SK-N-SH (cell line): Measurements from ENCODE around the gene SNRNP27. TPM values are rescaled to one million over a fixed set of nuclear protein-coding genes. Genes with fewer than 3 reads are reported as not detected.
"Not testable (repeated sequence)": the region's sequence is repeated elsewhere in the genome, so short reads cannot be mapped to it uniquely, and the experiment has no call there.

Experiments
- CTCF ChIA-PET: fragments of 300-600, 350-600 bp; formaldehyde crosslinking; extraction: SDS; loops from one replicate; lab custom pipeline; 2021; lab: Yijun Ruan, JAX
- POLR2A ChIA-PET: fragments of 350-600 bp; sonication (Branson Sonifier 250); formaldehyde crosslinking; extraction: SDS; loops from one replicate; lab custom pipeline; 2020; ENCODE audit warnings: antibody characterized with exemption, inconsistent platforms; lab: Yijun Ruan, JAX
- DNase-seq: peaks from one replicate; pipeline ENCODE4 v3.0.0; 2012
- H2AFZ ChIP-seq: fragments of 200-600 bp; sonication (generic); 2 replicates; pipeline ENCODE4 v1.8.1; 2016; ENCODE audit warnings: antibody characterized with exemption, mild to moderate bottlenecking, low read depth
- H3F3A ChIP-seq: fragments of 200-600 bp; sonication (generic); replicated peaks from 2 replicates; pipeline ENCODE3; 2016; ENCODE audit warnings: antibody characterized with exemption, mild to moderate bottlenecking; ENCODE audit not compliant: insufficient read depth
- H3K27ac ChIP-seq, 2 experiments: fragments of 200-500 bp in 1 of 2; fragments of 200-600 bp in 1 of 2; sonication (Bioruptor generic) in 1 of 2; sonication (generic), shearing (Covaris generic) in 1 of 2; 2 replicates each; pipeline versions ENCODE4 v1.5.1 to v1.6.1; 2014 to 2016; ENCODE audit warnings: low read depth in 2 of 2, inconsistent platforms in 1 of 2, low read length in 1 of 2, mild to moderate bottlenecking in 1 of 2, mixed read lengths in 1 of 2
- H3K27me3 ChIP-seq: fragments of 200-600 bp; sonication (generic), shearing (Covaris generic); 2 replicates; pipeline ENCODE4 v1.6.1; 2016; ENCODE audit warnings: mixed run types; ENCODE audit not compliant: insufficient read depth
- H3K36me3 ChIP-seq, 2 experiments: fragments of 200-500 bp in 1 of 2; fragments of 200-600 bp in 1 of 2; sonication (Bioruptor generic) in 1 of 2; sonication (generic) in 1 of 2; replicated peaks in 1 of 2; 2 replicates each; pipeline versions ENCODE3 to v1.5.1; 2014 to 2016; ENCODE audit warnings: low read length in 1 of 2, mild to moderate bottlenecking in 1 of 2; ENCODE audit not compliant: insufficient read depth in 2 of 2, control insufficient read depth in 1 of 2
- H3K4me1 ChIP-seq, 2 experiments: fragments of 200-500 bp in 1 of 2; fragments of 200-600 bp in 1 of 2; sonication (Bioruptor generic) in 1 of 2; sonication (generic), shearing (Covaris generic) in 1 of 2; 2 replicates each; pipeline versions ENCODE4 v1.5.1 to v1.6.1; 2014 to 2016; ENCODE audit warnings: low read depth in 1 of 2, low read length in 1 of 2, mixed run types in 1 of 2; ENCODE audit not compliant: insufficient read depth in 2 of 2, control insufficient read depth in 1 of 2
- H3K4me2 ChIP-seq: fragments of 200-600 bp; sonication (generic), shearing (Covaris generic); 2 replicates; pipeline ENCODE4 v1.6.1; 2017; ENCODE audit warnings: mixed run types
- H3K4me3 ChIP-seq, 2 experiments: fragments of 200-500 bp in 1 of 2; fragments of 200-600 bp in 1 of 2; sonication (Bioruptor generic) in 1 of 2; sonication (generic), shearing (Covaris generic) in 1 of 2; 2 replicates each; pipeline versions ENCODE4 v1.5.1 to v1.8.1; 2014 to 2016; ENCODE audit warnings: low read depth in 2 of 2, inconsistent platforms in 1 of 2, low read length in 1 of 2, mild to moderate bottlenecking in 1 of 2, mixed read lengths in 1 of 2, moderate library complexity in 1 of 2
- H3K79me2 ChIP-seq: fragments of 200-600 bp; sonication (generic); 2 replicates; pipeline ENCODE4 v1.8.1; 2017; ENCODE audit warnings: mild to moderate bottlenecking; ENCODE audit not compliant: insufficient read depth
- H3K9ac ChIP-seq: fragments of 200-600 bp; sonication (generic); 2 replicates; pipeline ENCODE4 v1.6.1; 2017; ENCODE audit warnings: mixed run types
- H3K9me2 ChIP-seq: fragments of 200-600 bp; sonication (generic); 2 replicates; pipeline ENCODE4 v1.6.1; 2017; ENCODE audit warnings: mixed run types
- H3K9me3 ChIP-seq: fragments of 200-600 bp; sonication (generic); 2 replicates; pipeline ENCODE4 v1.6.1; 2017; ENCODE audit warnings: mixed run types, mild to moderate bottlenecking, moderate library complexity
- H4K20me1 ChIP-seq: fragments of 200-600 bp; sonication (generic); 2 replicates; pipeline ENCODE4 v1.6.1; 2017; ENCODE audit warnings: mild to moderate bottlenecking, mixed run types; ENCODE audit not compliant: insufficient read depth
- CTCF ChIP-seq: fragments of 200-600 bp; sonication (generic); IDR thresholded peaks from 2 replicates; pipeline ENCODE4 v1.6.1; 2017; ENCODE audit warnings: antibody characterized with exemption, mild to moderate bottlenecking, moderate library complexity
- EZH2phosphoT487 ChIP-seq: fragments of 200-600 bp; sonication (generic); IDR thresholded peaks from 2 replicates; pipeline ENCODE4 v1.6.1; 2017; ENCODE audit warnings: low read depth, mixed run types, mild to moderate bottlenecking, antibody characterized with exemption, moderate library complexity, borderline replicate concordance
- FOSL2 ChIP-seq: IDR thresholded peaks from 2 replicates; pipeline ENCODE4 v1.4.0; 2012; ENCODE audit warnings: low read depth, mild to moderate bottlenecking, moderate library complexity, borderline replicate concordance
- FOXJ3 ChIP-seq: sonication (generic); formaldehyde crosslinking; IDR thresholded peaks from 2 replicates; pipeline ENCODE4 v1.5.1; 2020; ENCODE audit warnings: mild to moderate bottlenecking, missing genetic modification reagents
- GABPA ChIP-seq: IDR thresholded peaks from 2 replicates; pipeline ENCODE4 v1.4.0; 2012; ENCODE audit warnings: low read depth, mild to moderate bottlenecking
- GATA2 ChIP-seq: sonication (generic); formaldehyde crosslinking; IDR thresholded peaks from 2 replicates; pipeline ENCODE4 v1.5.0; 2020; ENCODE audit warnings: mild to moderate bottlenecking, missing genetic modification reagents
- IRF3 ChIP-seq: fragments of 150-350 bp; IDR thresholded peaks from 2 replicates; pipeline ENCODE4 v1.6.1; 2016; ENCODE audit warnings: mild to moderate bottlenecking, low read depth, low read length
- JUND ChIP-seq: IDR thresholded peaks from 2 replicates; pipeline ENCODE4 v1.4.0; 2012
- MAX ChIP-seq: IDR thresholded peaks from 2 replicates; pipeline ENCODE4 v1.4.0; 2012; ENCODE audit warnings: low read depth
- NFIC ChIP-seq: IDR thresholded peaks from 2 replicates; pipeline ENCODE4 v1.4.0; 2012; ENCODE audit warnings: borderline replicate concordance
- NRF1 ChIP-seq: IDR thresholded peaks from 2 replicates; pipeline ENCODE4 v1.6.1; 2012; ENCODE audit warnings: low read depth, mild to moderate bottlenecking, low read length
- RAD21 ChIP-seq: IDR thresholded peaks from 2 replicates; pipeline ENCODE4 v1.6.1; 2012; ENCODE audit warnings: mild to moderate bottlenecking, low read length
- RCOR1 ChIP-seq: fragments of 150-350 bp; IDR thresholded peaks from 2 replicates; pipeline ENCODE4 v1.6.1; 2017; ENCODE audit warnings: antibody characterized with exemption, low read length
- REST ChIP-seq: IDR thresholded peaks from 2 replicates; pipeline ENCODE4 v1.6.1; 2012; ENCODE audit warnings: mild to moderate bottlenecking, low read depth, low read length, moderate library complexity
- RXRA ChIP-seq: IDR thresholded peaks from 2 replicates; pipeline ENCODE4 v1.4.0; 2012; ENCODE audit warnings: low read depth, mild to moderate bottlenecking, borderline replicate concordance
- SIN3A ChIP-seq: IDR thresholded peaks from 2 replicates; pipeline ENCODE4 v1.6.1; 2012; ENCODE audit warnings: low read depth, mild to moderate bottlenecking, low read length, moderate library complexity, borderline replicate concordance
- SMC3 ChIP-seq: IDR thresholded peaks from 2 replicates; pipeline ENCODE4 v1.6.1; 2012; ENCODE audit warnings: low read depth, low read length, improper control_type of control experiment
- TAF1 ChIP-seq: IDR thresholded peaks from 2 replicates; pipeline ENCODE4 v1.6.1; 2012; ENCODE audit warnings: low read depth, mild to moderate bottlenecking, low read length, moderate library complexity, borderline replicate concordance
- TCF12 ChIP-seq: IDR thresholded peaks from 2 replicates; pipeline ENCODE4 v1.4.0; 2012
- ZBTB33 ChIP-seq: IDR thresholded peaks from 2 replicates; pipeline ENCODE4 v1.4.0; 2012; ENCODE audit warnings: low read depth, borderline replicate concordance
- WGBS: methylation state at CpG from one replicate; pipeline ENCODE4 v1.1.6; 2017; ENCODE audit warnings: low lambda C conversion rate; 5-methylcytosine and 5-hydroxymethylcytosine counted together
- polyA plus RNA-seq, 3 experiments: library from polyadenylated mRNA; depleted of rRNA; stranded (reverse); fragments of >200 nt; gene quantifications; 2 replicates each; pipeline ENCODE4 v1.2.3, GENCODE V29; 2012

Gene SNRNP27
- polyA plus RNA-seq, 1 of the 3 experiments (the other 2 are of a cell fraction): 68.4 TPM

- H3K9me2 ChIP-seq: no peaks in the 10 kb centered on the region
- H2AFZ ChIP-seq: no peak overlapping the region
- 87% methylated on average over 5 of the region's 5 CpGs for WGBS
- peaks cover 0 to 8% of the 10 kb centered on the region in 2 experiments; a peak in 1 of 4 replicates for H3K4me1 ChIP-seq
- no peaks in the 10 kb centered on the region for H3K9me3 ChIP-seq
- ChIA-PET POLR2A (no interaction called here), CTCF (no interaction called here)
- H3K27ac ChIP-seq: no peak overlapping the region
- no peaks in the 10 kb centered on the region for H3K79me2 ChIP-seq
- H3K4me2 ChIP-seq: no peak overlapping the region
- no peak for DNase-seq
- H3K4me3 ChIP-seq: no peak overlapping the region
- H3K27me3 ChIP-seq: no peaks in the 10 kb centered on the region; the same call in 1 of the 2 replicates
- TF ChIP-seq IRF3 (no peak), RCOR1 (no peak), EZH2phosphoT487 (no peak), GABPA (no peak), RXRA (no peak), FOSL2 (no peak), MAX (no peak), TCF12 (no peak), NRF1 (no peak), GATA2 (CRISPR knock-in tag) (no peak), RAD21 (no peak), TAF1 (no peak), SIN3A (no peak), JUND (no peak), ZBTB33 (no peak), REST (no peak), SMC3 (no peak), NFIC (no peak), CTCF (no peak), FOXJ3 (no peak)
- no peaks in the 10 kb centered on the region for H3K36me3 ChIP-seq
- no peaks in the 10 kb centered on the region for H4K20me1 ChIP-seq
- no peaks in the 10 kb centered on the region for H3F3A ChIP-seq
- H3K9ac ChIP-seq: no peak overlapping the region
Measured at GRCh38 chr2:69950241-69950640, 56.5 kb downstream of the SNRNP27 start.

- POLR2A ChIA-PET, H3K9me2 ChIP-seq, H3F3A ChIP-seq, H3K9me3 ChIP-seq, H2AFZ ChIP-seq, H3K36me3 ChIP-seq, H3K4me1 ChIP-seq, DNase-seq, H3K79me2 ChIP-seq, CTCF ChIA-PET, H3K4me2 ChIP-seq, H3K4me3 ChIP-seq, H3K27me3 ChIP-seq, H3K9ac ChIP-seq, H3K27ac ChIP-seq, H4K20me1 ChIP-seq: not testable (repeated sequence)
- 83% methylated on average over 3 of the region's 3 CpGs for WGBS
Measured at GRCh38 chr2:69950671-69951070, 56.9 kb downstream of the SNRNP27 start.
